HG03342 (cell line): ENCODE measurements around the gene GABRB1.

Experiments
- ATAC-seq: cut with Tn5 transposase; IDR thresholded peaks from one replicate; pipeline ENCODE4 v1.9.1; 2021; ENCODE audit warnings: mild to moderate bottlenecking, moderate library complexity; ENCODE audit not compliant: unreplicated experiment

Gene GABRB1

DNA sequence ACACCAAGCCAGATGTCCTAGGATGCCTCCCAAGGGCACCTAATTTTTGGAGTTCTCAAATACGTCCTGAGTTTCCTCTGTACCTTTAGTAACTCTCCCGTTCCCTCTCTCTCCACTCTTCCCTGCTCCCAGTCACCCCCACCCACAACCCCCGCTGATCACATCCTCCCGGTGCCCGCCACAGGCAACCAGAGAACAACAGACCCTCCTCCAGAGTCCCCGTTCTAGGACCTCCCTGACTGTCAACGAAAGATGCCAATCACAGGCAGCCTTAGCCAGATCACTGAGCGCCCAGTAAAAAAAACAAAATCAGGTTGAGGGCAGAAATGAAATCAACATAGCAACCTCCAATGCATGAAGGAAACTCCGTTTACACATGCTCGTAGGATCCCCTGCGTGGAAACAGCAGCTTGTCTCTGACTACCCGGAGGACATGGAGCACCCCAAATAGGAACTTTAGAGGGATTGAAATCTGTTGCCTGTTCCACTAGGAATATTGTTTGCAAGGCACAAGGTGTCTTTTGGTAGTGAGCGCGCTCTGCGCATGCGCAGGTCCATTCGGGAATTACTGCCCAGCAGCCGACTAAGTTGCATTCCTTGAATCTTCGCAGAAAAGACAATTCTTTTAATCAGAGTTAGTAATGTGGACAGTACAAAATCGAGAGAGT is at the start of gene GABRB1:
TSS of gene GABRB1 (plus strand) at position 557 of the 668 bp plus-strand sequence.
- no peak for ATAC-seq

GRCh38 chr4:46984781-46985180 is 46.6 kb upstream of the GABRB1 start:
- no peak for ATAC-seq

DNA sequence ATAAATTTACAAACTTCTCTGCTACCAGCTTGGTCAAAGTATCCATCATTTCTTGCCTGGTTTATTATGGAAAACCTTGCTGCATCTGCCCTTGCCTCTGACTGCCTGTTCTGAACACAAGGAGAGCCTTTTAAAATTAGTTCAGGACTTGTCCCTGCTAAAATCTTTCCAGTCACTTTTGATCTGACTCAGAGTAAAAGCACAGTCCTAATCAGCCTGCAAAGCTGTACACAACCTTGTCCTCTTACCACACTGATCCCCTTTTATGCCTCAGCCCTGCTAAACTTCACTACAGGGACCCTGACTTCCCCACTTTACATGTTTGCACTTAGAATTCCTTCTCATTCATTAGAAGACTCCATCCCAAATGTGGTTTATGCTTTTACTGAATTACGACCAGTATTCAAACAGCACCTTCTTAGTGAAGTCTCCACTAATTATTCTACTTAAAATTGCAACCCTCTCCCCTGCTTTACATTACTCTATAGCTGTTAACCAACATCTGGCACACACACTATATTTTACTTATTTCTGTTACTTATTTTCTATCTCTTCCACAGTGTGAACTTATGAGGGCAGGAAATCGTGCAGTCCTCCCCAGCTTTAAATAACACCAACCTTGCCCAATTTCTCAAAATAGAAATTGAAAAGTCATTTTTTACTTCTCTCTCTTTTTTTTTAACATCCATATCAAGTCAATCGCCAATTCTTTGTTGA is 44.3 kb upstream of the GABRB1 start:
- no peak for ATAC-seq

GRCh38 chr4:46992338-46992737 is 39.0 kb upstream of the GABRB1 start:
- ATAC-seq = no peak

DNA sequence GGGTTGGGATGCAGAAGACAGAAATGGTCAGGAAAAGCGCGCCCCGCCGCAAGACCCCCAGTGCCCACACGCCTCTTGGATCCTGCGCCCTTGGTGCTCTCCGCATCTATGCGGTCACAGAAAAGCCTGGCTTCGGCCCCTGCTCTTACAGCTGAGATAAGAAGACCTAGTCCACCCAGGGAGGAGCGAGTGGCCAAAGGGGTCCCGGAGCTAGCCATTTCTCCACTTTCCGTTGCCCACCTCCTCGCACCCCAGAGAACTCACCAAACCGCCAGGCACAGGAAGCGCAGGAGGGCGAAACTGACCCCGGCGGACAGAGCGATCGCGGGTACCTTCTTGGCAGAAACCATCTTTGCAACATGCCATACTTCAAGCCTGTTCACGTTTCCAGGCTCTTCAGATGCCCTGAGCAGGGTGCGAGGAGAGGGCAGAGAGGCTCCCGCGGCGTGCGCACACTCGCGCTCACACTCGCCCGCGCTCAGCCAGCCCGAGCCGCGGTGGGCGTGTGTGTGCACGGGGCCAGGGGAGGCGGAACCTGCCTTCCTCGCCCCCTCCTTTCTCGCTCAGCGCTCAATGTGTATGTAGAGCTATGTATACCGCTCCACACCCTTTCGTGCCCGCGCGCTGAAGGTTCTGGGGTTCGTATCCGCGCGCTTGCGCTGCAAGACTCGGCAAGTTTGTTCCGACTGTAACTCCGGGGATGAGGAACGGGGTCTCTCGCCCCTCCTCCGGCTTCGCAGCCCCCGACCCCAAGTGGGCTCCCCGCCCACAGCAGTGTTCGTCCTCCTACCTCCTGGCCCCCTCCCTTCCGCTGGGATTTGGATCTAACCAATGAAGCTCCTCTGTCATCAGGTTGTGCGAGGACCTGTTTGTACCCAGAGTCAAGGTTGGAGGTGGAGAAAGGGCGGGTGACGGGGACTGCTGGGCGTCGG is 38.0 kb upstream of the GABRB1 start, which contains the start of gene GABRA4:
TSS of gene GABRA4 (minus strand) at position 507 of the 932 bp plus-strand sequence. CDS start at position 350, 157 bp downstream.
- ATAC-seq = no peak

DNA sequence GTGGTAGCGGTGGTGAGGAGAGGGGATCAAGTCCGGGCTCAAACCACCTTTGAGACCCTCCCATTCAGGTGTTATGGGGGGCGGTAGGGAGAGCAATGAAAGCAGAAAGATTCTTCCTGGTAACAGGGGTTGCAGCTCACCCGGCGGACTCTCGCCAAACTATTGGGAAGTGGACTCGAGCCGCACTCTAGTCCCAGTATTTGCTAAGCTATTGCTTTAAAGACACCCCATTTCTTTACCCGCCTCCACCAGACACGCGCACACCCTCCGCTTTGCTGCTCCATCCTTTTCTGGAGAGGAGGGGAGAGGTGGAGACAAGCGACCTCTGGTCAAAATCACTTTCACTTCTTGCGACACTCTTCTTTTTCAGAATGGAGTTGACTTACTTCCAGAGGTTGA is 37.4 kb upstream of the GABRB1 start:
- ATAC-seq = no peak

- ATAC-seq = no peak
Observed at GRCh38 chr4:46999566-46999965, 31.8 kb upstream of the GABRB1 start.

DNA sequence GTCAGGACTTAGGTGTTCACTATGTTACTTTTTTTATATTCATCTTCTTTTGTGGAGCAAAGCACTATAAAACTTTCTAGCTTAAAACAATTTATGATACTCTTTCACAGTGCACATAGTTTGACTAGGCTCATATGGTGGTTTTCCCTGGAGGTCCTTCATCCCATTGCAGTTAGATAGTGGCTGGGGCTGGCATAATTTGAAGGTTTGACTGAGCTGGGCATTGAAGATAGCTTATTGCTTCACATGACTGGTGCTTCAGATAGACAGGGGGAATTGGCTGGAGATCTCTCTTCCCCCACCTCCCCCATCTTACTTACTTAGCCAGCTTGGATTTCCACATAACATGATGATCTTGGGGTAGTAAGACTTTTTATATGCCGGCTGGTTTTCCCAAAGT is 31.0 kb upstream of the GABRB1 start:
- ATAC-seq = no peak

DNA sequence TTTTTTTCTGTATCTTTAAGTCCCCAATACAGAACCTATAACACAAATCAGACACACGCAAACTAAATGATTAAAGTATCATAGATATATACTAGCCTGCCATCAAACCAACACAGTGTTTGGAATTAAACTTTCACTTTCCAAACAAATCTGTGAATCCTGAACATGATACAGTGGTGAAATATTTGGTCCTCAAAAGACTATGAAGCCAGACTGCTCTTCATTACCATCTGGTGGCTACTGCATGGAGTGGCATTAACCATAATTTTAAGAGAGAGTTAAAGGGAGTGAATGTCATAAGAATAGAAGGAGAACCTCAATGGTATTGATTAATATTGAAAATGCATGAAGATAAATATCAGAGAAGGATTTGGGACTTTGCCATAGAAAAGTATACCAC is 28.8 kb upstream of the GABRB1 start:
- no peak for ATAC-seq

GRCh38 chr4:47010347-47010911 is 20.9 kb upstream of the GABRB1 start:
- peak; percentile 14 for ATAC-seq

- ATAC-seq = peak; percentile 88
Observed at GRCh38 chr4:47010912-47011446, 20.4 kb upstream of the GABRB1 start.

DNA sequence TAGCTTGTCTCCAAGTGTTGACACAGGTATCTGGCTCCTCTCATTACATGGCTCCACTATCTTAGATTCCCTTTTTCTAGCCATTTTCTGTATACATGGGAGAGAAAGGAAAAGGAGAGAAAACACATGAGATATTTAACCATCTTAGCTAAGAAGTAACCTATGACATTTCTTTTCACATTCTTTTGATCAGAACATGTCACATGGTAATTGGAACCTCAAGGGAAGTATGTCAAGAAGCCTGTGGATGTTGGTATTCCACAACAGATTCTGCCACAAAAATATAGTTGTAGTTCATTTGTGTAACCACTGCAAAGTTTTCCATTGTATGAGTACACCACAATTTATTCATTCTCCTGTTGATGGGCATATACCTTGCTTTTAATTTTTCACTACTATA is 18.7 kb upstream of the GABRB1 start:
- ATAC-seq = no peak

DNA sequence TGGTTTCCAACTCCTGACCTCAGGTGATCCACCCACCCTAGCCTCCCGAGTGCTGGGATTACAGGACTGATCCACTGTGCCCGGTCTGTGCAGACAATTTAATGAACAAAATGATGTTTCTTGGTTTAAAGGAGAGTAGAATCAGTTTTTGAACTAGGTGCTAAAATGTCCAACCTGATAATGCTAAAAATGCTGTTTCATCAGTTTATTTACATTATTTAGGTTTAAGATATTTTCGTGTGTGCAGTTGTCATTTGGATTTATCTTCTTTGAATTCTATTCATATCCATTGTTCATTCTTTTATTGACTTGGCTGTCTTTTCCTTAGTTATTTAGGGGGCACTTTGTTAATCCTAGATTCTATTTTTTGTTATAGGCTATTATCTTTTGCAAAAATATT is 18.0 kb upstream of the GABRB1 start:
- ATAC-seq = no peak

DNA sequence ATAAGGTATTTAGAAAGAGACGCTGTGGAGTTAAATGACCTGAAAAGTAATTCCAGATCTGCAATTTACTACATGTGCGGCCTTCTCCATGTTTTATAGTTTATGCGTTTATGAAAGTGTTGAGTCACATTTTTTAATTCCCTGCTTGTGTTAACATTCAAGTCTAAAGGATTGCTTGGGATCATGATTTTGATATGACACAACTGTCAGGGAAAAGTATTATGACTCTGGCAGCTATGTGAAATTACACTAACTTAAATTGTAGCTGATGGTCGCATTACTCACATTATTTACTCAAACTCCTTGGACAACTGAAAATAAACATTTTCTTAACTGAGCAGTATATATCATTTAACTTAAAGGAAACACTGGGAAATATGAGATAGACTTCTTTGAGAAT is 14.3 kb upstream of the GABRB1 start:
- no peak for ATAC-seq

DNA sequence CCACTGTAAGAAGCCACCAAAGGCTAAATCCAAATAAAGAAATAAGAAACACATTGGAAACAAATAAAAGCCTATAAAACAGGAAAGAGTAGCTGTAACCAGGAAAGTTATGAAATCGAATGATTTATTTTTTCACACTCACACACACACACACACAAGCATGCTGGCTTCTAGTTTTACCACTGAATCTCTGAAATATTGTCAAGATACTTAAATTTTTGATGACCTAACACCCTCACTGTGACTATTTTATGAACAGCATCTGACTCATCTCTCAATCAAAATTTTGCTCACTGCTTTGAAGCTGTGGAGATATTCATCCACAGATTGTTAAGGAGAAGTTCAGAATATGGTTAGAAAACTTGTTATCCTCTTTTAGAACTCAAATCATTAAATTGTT is 13.9 kb upstream of the GABRB1 start:
- ATAC-seq = no peak

- ATAC-seq = no peak
Observed at GRCh38 chr4:47031751-47032404, 511 bp downstream of the GABRB1 start.

- ATAC-seq = peak; percentile 86
Observed at GRCh38 chr4:47032405-47033106, 1.2 kb downstream of the GABRB1 start.

GRCh38 chr4:47038263-47038662 is 6.9 kb downstream of the GABRB1 start:
- no peak for ATAC-seq

- ATAC-seq = no peak
Observed at GRCh38 chr4:47040828-47041227, 9.5 kb downstream of the GABRB1 start.

DNA sequence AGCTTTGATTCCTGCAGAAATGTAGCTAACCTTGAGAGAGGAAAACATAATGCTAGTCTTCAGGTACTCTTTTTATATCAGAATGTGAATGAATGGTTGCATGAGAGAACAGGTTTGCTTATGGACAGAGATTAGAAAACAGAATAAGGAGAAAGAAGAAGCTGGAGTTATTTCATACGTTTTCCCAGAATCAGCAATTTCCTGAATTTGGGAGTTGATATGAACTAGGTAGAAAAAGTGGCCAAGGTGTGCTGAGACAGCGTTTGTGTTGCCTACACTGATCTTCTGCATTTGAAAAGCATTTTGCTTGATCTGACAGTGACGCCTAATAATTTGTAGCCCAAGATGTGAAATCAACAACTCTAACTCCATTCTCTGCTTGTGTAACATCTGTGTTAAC is 12.5 kb downstream of the GABRB1 start:
- ATAC-seq = no peak
